Panc1 (cell line): ENCODE results near the gene ARAF. TPM values are rescaled to one million over a fixed set of nuclear protein-coding genes. Genes with fewer than 3 reads are reported as not detected.

Experiments
- ATAC-seq: fragments of 200-7000 bp; cut with Tn5 transposase; 2 replicates; pipeline ENCODE4 v1.9.1; 2020; ENCODE audit warnings: mild to moderate bottlenecking, moderate library complexity
- BruUV-seq: library from RNA; stranded (reverse); fragments of 400-500 nt; replicated peaks from 2 replicates; lab custom pipeline; 2021; lab: Mats Ljungman, UMichigan
- CTCF ChIA-PET: fragments of 300-600 bp; sonication (Branson Sonifier 250); formaldehyde crosslinking; loops from one replicate; lab custom pipeline; 2022; ENCODE audit warnings: antibody characterized with exemption; lab: Charles Lee
- POLR2A ChIA-PET: fragments of 300-600 bp; sonication (Branson Sonifier 250); formaldehyde crosslinking; loops from one replicate; lab custom pipeline; 2022; ENCODE audit warnings: antibody characterized with exemption; lab: Charles Lee
- DNase-seq: peaks from one replicate; pipeline ENCODE4 v3.0.0-alpha.2; 2010; ENCODE audit warnings: low read depth, low spot score
- H3K27ac ChIP-seq: 2 replicates; pipeline ENCODE4 v1.5.1; 2011; ENCODE audit warnings: mild to moderate bottlenecking, low read length, inconsistent platforms
- H3K27me3 ChIP-seq: fragments of 200-500 bp; sonication (Bioruptor generic); 2 replicates; pipeline ENCODE4 v1.6.0; 2014; ENCODE audit warnings: low read length, inconsistent platforms; ENCODE audit not compliant: control insufficient read depth, insufficient read depth
- H3K36me3 ChIP-seq: fragments of 200-500 bp; sonication (Bioruptor generic); 2 replicates; pipeline ENCODE4 v1.5.1; 2014; ENCODE audit warnings: inconsistent platforms, mild to moderate bottlenecking, low read length, moderate library complexity; ENCODE audit not compliant: control insufficient read depth, insufficient read depth
- H3K4me1 ChIP-seq: 2 replicates; pipeline ENCODE4 v1.5.1; 2011; ENCODE audit warnings: inconsistent platforms, mild to moderate bottlenecking, low read length, moderate library complexity; ENCODE audit not compliant: control insufficient read depth, insufficient read depth
- H3K4me3 ChIP-seq, 2 experiments: 2 replicates each; pipeline ENCODE4 v1.5.1; 2011 to 2012; ENCODE audit warnings: low read depth in 2 of 2, low read length in 2 of 2, mild to moderate bottlenecking in 2 of 2, inconsistent platforms in 1 of 2, moderate library complexity in 1 of 2
- H3K9me3 ChIP-seq: fragments of 200-500 bp; sonication (Bioruptor generic); 2 replicates; pipeline ENCODE4 v1.5.1; 2014; ENCODE audit warnings: low read depth, mild to moderate bottlenecking, inconsistent platforms, low read length, moderate library complexity; ENCODE audit not compliant: control insufficient read depth, insufficient read depth
- CTCF ChIP-seq: fragments of 450-650 bp; IDR thresholded peaks from 2 replicates; pipeline ENCODE4 v1.5.1; 2017; ENCODE audit warnings: mild to moderate bottlenecking
- POLR2AphosphoS5 ChIP-seq: IDR thresholded peaks from 2 replicates; pipeline ENCODE4 v1.6.1; 2012; ENCODE audit warnings: mild to moderate bottlenecking, low read depth, low read length, moderate library complexity
- REST ChIP-seq, 2 experiments: IDR thresholded peaks; 2 replicates each; pipeline ENCODE4 v1.6.1; 2011 to 2012; ENCODE audit warnings: low read depth in 2 of 2, control low read depth in 1 of 2, low read length in 1 of 2, mild to moderate bottlenecking in 1 of 2, moderate library complexity in 1 of 2; ENCODE audit not compliant: insufficient read depth in 1 of 2
- SIN3A ChIP-seq: IDR thresholded peaks from 2 replicates; pipeline ENCODE4 v1.6.1; 2012; ENCODE audit warnings: low read depth, mild to moderate bottlenecking, low read length, moderate library complexity, borderline replicate concordance; ENCODE audit not compliant: insufficient read depth
- TCF7L2 ChIP-seq: IDR thresholded peaks from 2 replicates; pipeline ENCODE4 v1.6.1; 2011; ENCODE audit warnings: mild to moderate bottlenecking, low read depth, low read length, inconsistent platforms
- in situ Hi-C: cut with HindIII; loops from 2 replicates; pipeline ENCODE4 v1.10.0; 2016; ENCODE audit warnings: low sequenced_read_pairs, low pct_unique_long_range_greater_than_20kb
- intact Hi-C: fragments of 100-400 bp; cut with micrococcal nuclease; formaldehyde crosslinking; loops from one replicate; pipeline ENCODE4 v1.10.0; 2022; ENCODE audit not compliant: unreplicated experiment
- total RNA-seq: library from RNA; stranded (reverse); gene quantifications from one replicate; pipeline ENCODE4 v1.2.1, GENCODE V29; 2021; ENCODE audit not compliant: unreplicated experiment

Gene ARAF
- total RNA-seq, 1 experiment from 2014 or later: 87.9 TPM

DNA sequence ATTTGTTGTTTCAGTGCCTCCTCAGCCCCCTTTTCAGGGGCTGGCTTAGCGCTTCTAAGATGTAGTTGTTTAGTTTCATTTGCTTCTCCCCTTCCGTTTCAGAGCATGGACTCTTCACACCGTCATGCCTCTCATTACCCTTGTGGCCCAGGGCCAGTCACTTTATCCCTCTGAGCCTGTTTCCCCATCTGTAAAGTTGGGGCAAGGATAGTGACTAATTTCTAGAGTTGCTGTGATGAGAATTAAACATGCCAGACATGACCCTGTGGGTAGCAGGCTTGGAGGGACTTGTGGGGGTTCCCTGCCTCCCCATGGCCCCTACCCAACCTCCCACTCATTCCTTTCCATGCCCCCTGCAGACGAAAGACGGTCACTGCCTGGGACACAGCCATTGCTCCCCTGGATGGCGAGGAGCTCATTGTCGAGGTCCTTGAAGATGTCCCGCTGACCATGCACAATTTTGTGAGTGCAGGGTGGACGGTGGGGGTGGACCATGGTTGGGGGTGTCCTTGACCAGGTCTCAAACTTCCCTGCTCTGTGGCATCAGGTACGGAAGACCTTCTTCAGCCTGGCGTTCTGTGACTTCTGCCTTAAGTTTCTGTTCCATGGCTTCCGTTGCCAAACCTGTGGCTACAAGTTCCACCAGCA is 3.6 kb downstream of the ARAF start:
- no peak overlapping the region for H3K4me3 ChIP-seq
- ATAC-seq: no peak
- no peaks in the 10 kb centered on the region for H3K27me3 ChIP-seq
- H3K27ac ChIP-seq: no peak overlapping the region
- no peaks in the 10 kb centered on the region; the same call in none of the 2 replicates for H3K36me3 ChIP-seq
- POLR2A ChIA-PET: interaction anchor here (0.5 kb wide), 1 partner anchor 83 kb away, joined by 4 read pairs; no protein-coding TSS in a partner anchor
- CTCF ChIA-PET: no interaction called here
- no peak for DNase-seq
- no peaks in the 10 kb centered on the region for H3K4me1 ChIP-seq
- in situ Hi-C loops (no loop called here), intact Hi-C loops (no loop called here)
- TF ChIP-seq TCF7L2 (no peak), POLR2AphosphoS5 (no peak), CTCF (no peak), SIN3A (no peak), REST (IDR thresholded peaks at IDR 0.05; ENCODE audit: insufficient read depth in 1 of 2, low read depth in 2 of 2, low read length in 1 of 2) (no peak)
- BruUV-seq: no TSS peak
- no peaks in the 10 kb centered on the region for H3K9me3 ChIP-seq

DNA sequence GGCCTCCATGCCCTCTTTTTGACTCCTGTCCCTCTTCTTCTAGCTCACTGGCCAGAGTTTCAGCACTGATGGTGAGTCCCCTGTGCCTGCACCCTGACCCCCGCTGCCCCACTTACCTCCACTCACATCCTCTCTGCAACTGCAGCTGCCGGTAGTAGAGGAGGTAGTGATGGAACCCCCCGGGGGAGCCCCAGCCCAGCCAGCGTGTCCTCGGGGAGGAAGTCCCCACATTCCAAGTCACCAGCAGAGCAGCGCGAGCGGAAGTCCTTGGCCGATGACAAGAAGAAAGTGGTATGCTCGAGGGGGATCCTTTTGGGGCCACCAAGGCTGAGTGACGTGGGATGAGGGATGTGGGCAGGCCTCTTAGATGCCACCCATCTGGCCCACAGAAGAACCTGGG is 5.8 kb downstream of the ARAF start:
- no peak for ATAC-seq
- CTCF ChIA-PET: no interaction called here
- no peak overlapping the region for H3K27ac ChIP-seq
- no TSS peak for BruUV-seq
- intact Hi-C loops: no loop called here
- H3K4me3 ChIP-seq: no peak overlapping the region
- no peak for TF ChIP-seq POLR2AphosphoS5
- TF ChIP-seq TCF7L2: no peak
- TF ChIP-seq SIN3A: no peak
- no peak for TF ChIP-seq CTCF
- no peak for TF ChIP-seq REST (IDR thresholded peaks at IDR 0.05; ENCODE audit: insufficient read depth in 1 of 2, low read depth in 2 of 2, low read length in 1 of 2)
- no peaks in the 10 kb centered on the region for H3K9me3 ChIP-seq
- DNase-seq: no peak
- in situ Hi-C loops: no loop called here
- H3K27me3 ChIP-seq: no peaks in the 10 kb centered on the region
- H3K4me1 ChIP-seq: no peaks in the 10 kb centered on the region
- POLR2A ChIA-PET: no interaction called here
- H3K36me3 ChIP-seq: no peaks in the 10 kb centered on the region; the same call in none of the 2 replicates
